Mesodermal cell (in vitro differentiated cells): ENCODE data around the gene MTSS2.
A peak's percentile ranks its signal among the peaks of the same experiment; 100 is the strongest.

ENCODE experiments used
- H3K27ac ChIP-seq: 2 replicates; pipeline ENCODE4 v1.7.0; 2013; ENCODE audit warnings: mild to moderate bottlenecking, low read depth, low read length, moderate library complexity; ENCODE audit not compliant: severe bottlenecking
- H3K36me3 ChIP-seq: 2 replicates; pipeline ENCODE4 v1.7.1; 2013; ENCODE audit warnings: mild to moderate bottlenecking, low read length, moderate library complexity; ENCODE audit not compliant: control insufficient read depth, insufficient read depth
- H3K4me1 ChIP-seq: one replicate; pipeline ENCODE4 v1.7.1; 2013; ENCODE audit warnings: mild to moderate bottlenecking, low read length; ENCODE audit not compliant: insufficient read depth, control insufficient read depth, poor library complexity, severe bottlenecking
- H3K4me3 ChIP-seq: 2 replicates; pipeline ENCODE4 v1.7.0; 2013; ENCODE audit warnings: low read length, control low read depth, mild to moderate bottlenecking; ENCODE audit not compliant: insufficient read depth, poor library complexity, severe bottlenecking; ENCODE audit errors: extremely low read depth
- H3K9me3 ChIP-seq: 2 replicates; pipeline ENCODE4 v1.7.1; 2013; ENCODE audit warnings: mild to moderate bottlenecking, low read length, moderate library complexity; ENCODE audit not compliant: control insufficient read depth
- WGBS, 2 experiments: methylation state at CpG; one replicate each; pipeline ENCODE4 v1.1.5; 2013; ENCODE audit warnings: missing lambda C conversion rate in 2 of 2; ENCODE audit not compliant: insufficient coverage in 2 of 2; 5-methylcytosine and 5-hydroxymethylcytosine counted together

The MTSS2 gene

GRCh38 chr16:70705056-70705455 lies 19.2 kb upstream of the MTSS2 start:
- Histone ChIP-seq H3K36me3 (no peaks in the 10 kb centered on the region), H3K4me3 (no peak overlapping the region), H3K4me1 (peaks cover 61% of the 10 kb centered on the region), H3K9me3 (no peaks in the 10 kb centered on the region), H3K27ac (no peak overlapping the region)
- WGBS, 2 experiments: 95 to 100% methylated on average over 4 to 7 of the region's 8 CpGs

GRCh38 chr16:70704586-70704985 lies 18.7 kb upstream of the MTSS2 start:
- H3K4me1 ChIP-seq: peaks cover 61% of the 10 kb centered on the region
- no peaks in the 10 kb centered on the region for H3K9me3 ChIP-seq

GRCh38 chr16:70703835-70704381 lies 18.1 kb upstream of the MTSS2 start:
- H3K9me3 ChIP-seq: no peaks in the 10 kb centered on the region
- peaks cover 61% of the 10 kb centered on the region for H3K4me1 ChIP-seq
- H3K36me3 ChIP-seq: peaks cover 7% of the 10 kb centered on the region
- peak overlapping the region; percentile 83 for H3K27ac ChIP-seq
- H3K4me3 ChIP-seq: no peak overlapping the region
- WGBS, 2 experiments: 83 to 85% methylated on average over 4 of the region's 6 CpGs

More at GRCh38 chr16:70704586-70704985, 18.7 kb upstream of the MTSS2 start:
- Histone ChIP-seq H3K4me3 (no peak overlapping the region), H3K27ac (no peak overlapping the region), H3K36me3 (peaks cover under 1% of the 10 kb centered on the region)
- WGBS, 2 experiments: 90 to 97% methylated on average over 10 of the region's 11 CpGs

- H3K9me3 ChIP-seq: no peaks in the 10 kb centered on the region
- 59 to 63% methylated on average over 13 to 16 of the region's 16 CpGs for WGBS, 2 experiments
Observed at GRCh38 chr16:70703041-70703834, 17.4 kb upstream of the MTSS2 start.

GRCh38 chr16:70702624-70703023 lies 16.8 kb upstream of the MTSS2 start:
- Histone ChIP-seq H3K4me1 (peaks cover 57% of the 10 kb centered on the region), H3K9me3 (no peaks in the 10 kb centered on the region), H3K36me3 (peaks cover 15% of the 10 kb centered on the region), H3K4me3 (no peak overlapping the region), H3K27ac (peak overlapping the region; percentile 83)
- 89 to 96% methylated on average over 4 to 8 of the region's 8 CpGs for WGBS, 2 experiments

More at GRCh38 chr16:70703041-70703834, 17.4 kb upstream of the MTSS2 start:
- no peak overlapping the region for H3K4me3 ChIP-seq
- H3K36me3 ChIP-seq: peaks cover 12% of the 10 kb centered on the region
- peak overlapping the region; percentile 83 for H3K27ac ChIP-seq
- H3K4me1 ChIP-seq: peaks cover 57% of the 10 kb centered on the region

- WGBS, 2 experiments: 91 to 96% methylated on average over 8 of the region's 8 CpGs
- Histone ChIP-seq H3K9me3 (no peaks in the 10 kb centered on the region), H3K4me1 (peaks cover 57% of the 10 kb centered on the region), H3K36me3 (peaks cover 15% of the 10 kb centered on the region), H3K27ac (no peak overlapping the region), H3K4me3 (no peak overlapping the region)
Observed at GRCh38 chr16:70701998-70702397, 16.1 kb upstream of the MTSS2 start.

- H3K27ac ChIP-seq: no peak overlapping the region
- no peaks in the 10 kb centered on the region for H3K9me3 ChIP-seq
- WGBS, 2 experiments: 97 to 99% methylated on average over 9 of the region's 9 CpGs
- no peak overlapping the region for H3K4me3 ChIP-seq
- peaks cover 59% of the 10 kb centered on the region for H3K4me1 ChIP-seq
- H3K36me3 ChIP-seq: peaks cover 15% of the 10 kb centered on the region
Observed at GRCh38 chr16:70701596-70701995, 15.7 kb upstream of the MTSS2 start.

- Histone ChIP-seq H3K4me3 (no peak overlapping the region), H3K27ac (no peak overlapping the region), H3K4me1 (peaks cover 61% of the 10 kb centered on the region), H3K36me3 (peaks cover 15% of the 10 kb centered on the region), H3K9me3 (no peaks in the 10 kb centered on the region)
- 87 to 95% methylated on average over 3 of the region's 3 CpGs for WGBS, 2 experiments
Observed at GRCh38 chr16:70701036-70701435, 15.2 kb upstream of the MTSS2 start.

GRCh38 chr16:70700101-70701020 lies 14.5 kb upstream of the MTSS2 start:
- Histone ChIP-seq H3K4me1 (peaks cover 65% of the 10 kb centered on the region), H3K4me3 (no peak overlapping the region), H3K36me3 (peaks cover 15% of the 10 kb centered on the region), H3K9me3 (no peaks in the 10 kb centered on the region), H3K27ac (no peak overlapping the region)
- WGBS, 2 experiments: 90 to 91% methylated on average over 27 to 30 of the region's 30 CpGs

- 93 to 95% methylated on average over 15 to 17 of the region's 17 CpGs for WGBS, 2 experiments
- H3K27ac ChIP-seq: no peak overlapping the region
Observed at GRCh38 chr16:70699696-70700095, 13.8 kb upstream of the MTSS2 start.

More at GRCh38 chr16:70699696-70700095, 13.8 kb upstream of the MTSS2 start:
- H3K36me3 ChIP-seq: peaks cover 15% of the 10 kb centered on the region
- H3K4me1 ChIP-seq: peaks cover 61% of the 10 kb centered on the region
- H3K9me3 ChIP-seq: no peaks in the 10 kb centered on the region
- no peak overlapping the region for H3K4me3 ChIP-seq
